OCI-LY7 (cell line): ENCODE results near the gene TRIM67. TPM values are rescaled to one million over a fixed set of nuclear protein-coding genes. Genes with fewer than 3 reads are reported as not detected.

Experiments used
- BruUV-seq: library from RNA; stranded (reverse); fragments of 400-500 nt; replicated peaks from 2 replicates; lab custom pipeline; 2021; lab: Mats Ljungman, UMichigan
- CTCF ChIA-PET: fragments of 300-600 bp; sonication (Branson Sonifier 250); formaldehyde crosslinking; loops from one replicate; lab custom pipeline; 2022; ENCODE audit warnings: antibody characterized with exemption; ENCODE audit not compliant: unreplicated experiment; lab: Charles Lee
- POLR2A ChIA-PET: fragments of 300-600 bp; sonication (Branson Sonifier 250); formaldehyde crosslinking; loops from one replicate; lab custom pipeline; 2022; ENCODE audit warnings: antibody characterized with exemption; lab: Charles Lee
- DNase-seq: peaks from one replicate; pipeline ENCODE4 v3.0.0-alpha.2; 2015; ENCODE audit warnings: low spot score
- H2AFZ ChIP-seq: fragments of 200-600 bp; sonication (generic), shearing (Covaris generic); 2 replicates; pipeline ENCODE4 v1.6.1; 2014; ENCODE audit warnings: mild to moderate bottlenecking, antibody characterized with exemption, low read length, moderate library complexity
- H3K27ac ChIP-seq: fragments of 200-600 bp; sonication (generic); 2 replicates; pipeline ENCODE4 v1.5.1; 2014; ENCODE audit warnings: mixed run types, low read depth, mild to moderate bottlenecking, moderate library complexity, low read length, inconsistent platforms; ENCODE audit not compliant: poor library complexity, severe bottlenecking
- H3K36me3 ChIP-seq: fragments of 200-600 bp; sonication (generic); 2 replicates; pipeline ENCODE4 v1.6.1; 2014; ENCODE audit warnings: mild to moderate bottlenecking, antibody characterized with exemption, low read length, moderate library complexity, mixed read lengths; ENCODE audit not compliant: insufficient read depth
- H3K4me1 ChIP-seq: fragments of 200-600 bp; sonication (generic); 2 replicates; pipeline ENCODE4 v1.5.1; 2014; ENCODE audit warnings: mild to moderate bottlenecking, low read length; ENCODE audit not compliant: insufficient read depth, poor library complexity, severe bottlenecking
- H3K4me2 ChIP-seq: fragments of 200-600 bp; sonication (generic); 2 replicates; pipeline ENCODE4 v1.6.1; 2014; ENCODE audit warnings: mild to moderate bottlenecking, low read length
- H3K4me3 ChIP-seq: fragments of 200-600 bp; sonication (generic); 2 replicates; pipeline ENCODE4 v1.5.1; 2014; ENCODE audit warnings: mild to moderate bottlenecking, low read depth, low read length; ENCODE audit not compliant: poor library complexity, severe bottlenecking
- H3K79me2 ChIP-seq: fragments of 200-600 bp; sonication (generic); 2 replicates; pipeline ENCODE4 v1.6.1; 2016; ENCODE audit warnings: low read depth, mild to moderate bottlenecking, low read length, moderate library complexity, mixed read lengths; ENCODE audit not compliant: insufficient read depth
- H3K9me2 ChIP-seq: fragments of 200-600 bp; sonication (generic); 2 replicates; pipeline ENCODE4 v1.6.1; 2016; ENCODE audit warnings: mild to moderate bottlenecking, low read length, mixed read lengths; ENCODE audit not compliant: insufficient read depth
- H3K9me3 ChIP-seq: fragments of 200-600 bp; sonication (generic); 2 replicates; pipeline ENCODE4 v1.6.1; 2014; ENCODE audit warnings: mild to moderate bottlenecking, mixed run types, low read length, mixed read lengths
- H4K20me1 ChIP-seq: fragments of 200-600 bp; sonication (generic); 2 replicates; pipeline ENCODE4 v1.6.1; 2014; ENCODE audit warnings: mild to moderate bottlenecking, antibody characterized with exemption, low read length, moderate library complexity, mixed read lengths; ENCODE audit not compliant: insufficient read depth
- CTCF ChIP-seq: fragments of 200-600 bp; sonication (generic); conservative IDR thresholded peaks from 2 replicates; pipeline ENCODE4 v1.5.1; 2014; ENCODE audit warnings: mild to moderate bottlenecking, antibody characterized with exemption, low read length, moderate library complexity, mixed read lengths
- EZH2phosphoT487 ChIP-seq: fragments of 200-600 bp; sonication (generic); IDR thresholded peaks from 2 replicates; pipeline ENCODE4 v1.6.1; 2018; ENCODE audit warnings: low read depth, borderline replicate concordance, mild to moderate bottlenecking, mixed run types, antibody characterized with exemption, low read length, moderate library complexity, mixed read lengths
- intact Hi-C: fragments of 100-400 bp; cut with micrococcal nuclease; formaldehyde crosslinking; loops from one replicate; pipeline ENCODE4 v1.10.0; 2022; ENCODE audit not compliant: unreplicated experiment
- total RNA-seq, 2 experiments: library from RNA; depleted of rRNA in 1 of 2; stranded (reverse); fragments of >200 nt in 1 of 2; shearing (Covaris generic) in 1 of 2; gene quantifications; 2 replicates each; pipeline ENCODE4 v1.2.3, GENCODE V29; 2014 to 2022

TRIM67 gene
- total RNA-seq, 2 experiments from 2014 or later = 0.03 to 0.06 TPM

DNA sequence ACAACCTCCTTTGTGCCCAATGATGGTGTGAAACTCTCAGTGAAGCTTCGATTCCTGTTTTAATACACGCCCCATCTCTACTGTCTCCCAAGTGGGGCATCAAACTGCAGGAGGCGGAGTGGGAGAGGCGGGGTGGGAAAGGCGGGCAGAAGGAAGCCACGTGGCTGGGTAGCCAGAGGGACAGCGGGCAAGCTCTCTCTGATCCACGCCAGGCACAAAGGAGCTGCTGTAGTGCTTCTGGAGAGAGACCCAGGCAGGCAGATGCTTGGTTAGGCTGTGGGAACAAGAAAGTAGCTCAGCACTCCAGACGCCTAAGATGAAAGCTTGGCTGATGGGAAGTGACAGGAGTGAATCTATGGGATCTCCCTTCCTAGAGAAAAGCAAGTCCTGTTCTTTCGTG lies 25.7 kb downstream of the TRIM67 start:
- Histone ChIP-seq H3K79me2 (no peaks in the 10 kb centered on the region), H3K27ac (no peak overlapping the region), H3K36me3 (no peaks in the 10 kb centered on the region), H2AFZ (no peak overlapping the region), H3K4me2 (no peak overlapping the region), H3K4me3 (no peak overlapping the region), H3K9me3 (no peaks in the 10 kb centered on the region), H3K4me1 (no peaks in the 10 kb centered on the region), H4K20me1 (no peaks in the 10 kb centered on the region), H3K9me2 (no peaks in the 10 kb centered on the region)
- ChIA-PET CTCF (no interaction called here), POLR2A (no interaction called here)
- BruUV-seq = no TSS peak
- DNase-seq = no peak
- intact Hi-C loops = no loop called here
- TF ChIP-seq EZH2phosphoT487 (no peak), CTCF (no peak)

DNA sequence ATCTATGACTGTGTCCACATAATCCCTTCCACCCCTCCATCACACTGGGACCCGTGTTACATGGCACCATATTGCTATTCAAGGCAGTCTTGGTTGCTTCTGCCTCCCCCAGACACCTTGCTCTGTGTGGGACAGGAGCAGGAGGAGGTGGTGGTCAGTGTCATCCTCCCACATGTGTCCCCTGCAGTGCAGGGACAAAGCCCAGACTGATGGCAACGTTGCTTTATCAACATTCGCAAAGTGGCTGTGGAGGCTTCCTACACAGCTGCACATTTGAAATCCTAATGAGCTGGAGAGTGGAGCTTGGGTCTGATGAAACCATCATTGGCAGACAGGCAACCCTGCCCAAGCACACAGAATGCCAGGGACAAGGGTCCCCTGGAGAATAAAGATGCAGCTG lies 26.2 kb downstream of the TRIM67 start:
- no peak for DNase-seq
- TF ChIP-seq EZH2phosphoT487 (no peak), CTCF (no peak)
- H3K27ac ChIP-seq = no peak overlapping the region
- ChIA-PET POLR2A (no interaction called here), CTCF (no interaction called here)
- BruUV-seq = no TSS peak
- H4K20me1 ChIP-seq = no peaks in the 10 kb centered on the region
- no peaks in the 10 kb centered on the region for H3K9me2 ChIP-seq
- no peaks in the 10 kb centered on the region for H3K79me2 ChIP-seq
- no peak overlapping the region for H3K4me3 ChIP-seq
- H2AFZ ChIP-seq = no peak overlapping the region
- H3K4me1 ChIP-seq = no peaks in the 10 kb centered on the region
- no peak overlapping the region for H3K4me2 ChIP-seq
- no peaks in the 10 kb centered on the region for H3K9me3 ChIP-seq
- intact Hi-C loops = no loop called here
- H3K36me3 ChIP-seq = no peaks in the 10 kb centered on the region

GRCh38 chr1:231188768-231189167 lies 26.9 kb downstream of the TRIM67 start:
- H3K9me3 ChIP-seq = no peaks in the 10 kb centered on the region
- H3K4me3 ChIP-seq = no peak overlapping the region
- no peaks in the 10 kb centered on the region for H3K9me2 ChIP-seq
- H3K27ac ChIP-seq = no peak overlapping the region
- H3K4me2 ChIP-seq = no peak overlapping the region
- DNase-seq = no peak
- H3K79me2 ChIP-seq = no peaks in the 10 kb centered on the region
- no peaks in the 10 kb centered on the region for H3K4me1 ChIP-seq
- H2AFZ ChIP-seq = no peak overlapping the region
- no TSS peak for BruUV-seq
- CTCF ChIA-PET = no interaction called here
- intact Hi-C loops = no loop called here
- TF ChIP-seq CTCF = no peak
- no peak for TF ChIP-seq EZH2phosphoT487
- no peaks in the 10 kb centered on the region for H4K20me1 ChIP-seq
- no peaks in the 10 kb centered on the region for H3K36me3 ChIP-seq
- POLR2A ChIA-PET = no interaction called here
